Thoracic aorta (tissue), 2 donors: ENCODE measurements around the gene TMEM91. TPM values are rescaled to one million over a fixed set of nuclear protein-coding genes. Genes with fewer than 3 reads are reported as not detected.
"Not testable (repeated sequence)": the region's sequence is repeated elsewhere in the genome, so short reads cannot be mapped to it uniquely, and the experiment has no call there.

Source experiments
- ATAC-seq: fragments of 150-250 bp; one replicate; pipeline ENCODE4 v1.8.0; 2017; ENCODE audit warnings: low read depth; ENCODE audit not compliant: insufficient number of reproducible peaks, low FRiP score
- DNase-seq: peaks from one replicate; pipeline ENCODE4 v3.0.0-alpha.2; 2020; ENCODE audit warnings: low spot score
- H3K27ac ChIP-seq, 2 donors: fragments of 200-600 bp; sonication (generic); 1 replicate in 1 of 2; 2 replicates in 1 of 2; pipeline ENCODE4 v1.5.1; 2016; ENCODE audit warnings: mild to moderate bottlenecking in 2 of 2, moderate library complexity in 2 of 2
- H3K27me3 ChIP-seq: fragments of 200-600 bp; sonication (generic); replicated peaks from 2 replicates; pipeline ENCODE4 v1.6.0; 2016; ENCODE audit warnings: mild to moderate bottlenecking; ENCODE audit not compliant: insufficient read depth
- H3K36me3 ChIP-seq: fragments of 200-600 bp; sonication (generic); one replicate; pipeline ENCODE4 v1.5.1; 2016
- H3K4me1 ChIP-seq, 2 donors: fragments of 200-600 bp; sonication (generic); 1 replicate in 1 of 2; 2 replicates in 1 of 2; pipeline versions ENCODE4 v1.5.1 to v1.6.0; 2016; ENCODE audit warnings: low read depth in 2 of 2, mild to moderate bottlenecking in 1 of 2; ENCODE audit not compliant: control insufficient read depth in 1 of 2
- H3K4me3 ChIP-seq: fragments of 200-600 bp; sonication (generic); 2 replicates; pipeline ENCODE4 v1.5.1; 2016; ENCODE audit warnings: mild to moderate bottlenecking
- H3K9me3 ChIP-seq: fragments of 200-600 bp; sonication (generic); 2 replicates; pipeline ENCODE4 v1.5.1; 2016
- CTCF ChIP-seq: fragments of 200-600 bp; sonication (generic); IDR thresholded peaks from one replicate; pipeline ENCODE4 v1.5.1; 2019; ENCODE audit warnings: antibody characterized with exemption
- total RNA-seq, 2 donors: library from RNA; depleted of rRNA; stranded (reverse); fragments of >200 nt; gene quantifications; one replicate each; pipeline versions ENCODE4 v1.1.0 to v1.2.3, GENCODE V29; 2016

The TMEM91 gene
- total RNA-seq, 2 donors from 2014 or later: 20.0 to 44.0 TPM

DNA sequence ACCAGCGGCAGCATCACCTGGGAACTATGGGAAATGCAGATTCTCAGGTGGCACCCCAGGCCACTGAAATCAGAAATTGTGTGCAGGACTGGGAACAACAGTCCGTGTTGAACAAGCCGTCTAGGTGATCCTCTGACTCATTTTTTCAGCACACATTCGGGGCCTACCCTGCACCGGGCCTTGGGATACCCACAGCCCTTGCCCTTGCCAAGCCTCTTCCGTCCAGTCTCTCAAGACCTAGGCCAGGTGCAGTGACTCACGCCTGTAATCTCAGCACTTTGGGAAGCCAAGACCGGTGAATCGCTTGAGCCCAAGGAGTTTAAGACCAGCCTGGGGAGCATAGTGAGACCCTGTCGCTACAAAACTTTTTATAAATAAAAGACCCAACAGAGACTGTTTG, 40.9 kb upstream of the TMEM91 start:
- Histone ChIP-seq H3K9me3 (no peaks in the 10 kb centered on the region), H3K36me3 (peaks cover 30% of the 10 kb centered on the region), H3K4me1 (no peaks in the 10 kb centered on the region), H3K27ac (no peak overlapping the region), H3K27me3 (no peaks in the 10 kb centered on the region), H3K4me3 (no peak overlapping the region)
- TF ChIP-seq CTCF: no peak
- DNase-seq (no peak), ATAC-seq (no peak)

DNA sequence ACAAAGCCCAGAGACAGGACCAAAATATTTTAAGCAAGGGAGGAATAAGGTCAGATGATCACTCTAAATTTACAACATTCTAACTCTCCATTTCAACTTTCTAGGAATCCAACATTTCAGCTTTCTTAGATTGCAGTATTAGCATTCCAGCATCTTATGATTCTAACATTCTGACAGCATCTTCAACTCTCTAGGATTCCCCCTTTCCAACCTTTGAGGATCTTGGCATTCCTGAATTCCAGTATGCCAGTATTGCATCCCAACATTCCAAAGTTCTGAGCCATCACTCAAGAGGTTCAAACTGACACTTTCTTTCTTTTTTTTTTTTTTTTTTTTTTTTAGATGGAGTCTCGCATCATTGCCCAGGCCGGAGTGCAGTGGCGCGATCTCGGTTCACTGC, 36.4 kb upstream of the TMEM91 start:
- no peak overlapping the region for H3K27ac ChIP-seq
- TF ChIP-seq CTCF: no peak
- no peak overlapping the region for H3K4me3 ChIP-seq
- H3K9me3 ChIP-seq: no peaks in the 10 kb centered on the region
- H3K36me3 ChIP-seq: peaks cover 40% of the 10 kb centered on the region
- H3K27me3 ChIP-seq: no peaks in the 10 kb centered on the region
- H3K4me1 ChIP-seq: no peaks in the 10 kb centered on the region
- DNase-seq: no peak
- no peak for ATAC-seq

GRCh38 chr19:41341669-41342490, 34.5 kb upstream of the TMEM91 start:
- H3K4me3 ChIP-seq: no peak overlapping the region
- H3K36me3 ChIP-seq: peaks cover 49% of the 10 kb centered on the region
- no peak overlapping the region for H3K27ac ChIP-seq
- ATAC-seq (no peak), DNase-seq (no peak)
- H3K4me1 ChIP-seq: no peaks in the 10 kb centered on the region
- no peaks in the 10 kb centered on the region for H3K27me3 ChIP-seq
- no peak for TF ChIP-seq CTCF
- no peaks in the 10 kb centered on the region for H3K9me3 ChIP-seq

GRCh38 chr19:41344162-41344561, 32.2 kb upstream of the TMEM91 start:
- no peak for DNase-seq
- ATAC-seq: no peak
- Histone ChIP-seq H3K4me1 (peaks cover 0 to under 1% of the 10 kb centered on the region in 2 donors), H3K9me3 (no peaks in the 10 kb centered on the region), H3K27me3 (no peaks in the 10 kb centered on the region), H3K36me3 (peaks cover 54% of the 10 kb centered on the region), H3K4me3 (no peak overlapping the region), H3K27ac (no peak overlapping the region)
- TF ChIP-seq CTCF: no peak

DNA sequence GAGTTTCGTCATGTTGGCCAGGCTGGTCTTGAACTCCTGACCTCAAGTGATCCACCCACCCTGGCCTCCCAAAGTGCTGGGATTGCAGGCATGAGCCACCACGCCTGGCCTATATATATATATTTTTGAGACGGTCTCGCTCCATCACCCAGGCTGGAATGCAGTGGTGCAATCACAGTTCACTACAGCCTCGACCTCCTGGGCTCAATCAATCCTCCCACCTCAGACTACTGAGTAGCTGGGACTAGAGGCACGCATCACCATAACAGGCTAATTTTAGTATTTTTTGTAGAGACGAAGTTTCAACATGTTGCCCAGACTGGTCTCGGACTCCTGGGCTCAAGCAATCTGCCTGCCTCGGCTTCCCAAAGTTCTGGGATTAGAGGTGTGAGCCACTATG, 29.4 kb upstream of the TMEM91 start:
- Histone ChIP-seq H3K4me1 (peaks cover 0 to 20% of the 10 kb centered on the region in 2 donors), H3K36me3 (peaks cover 42% of the 10 kb centered on the region)
- not testable (repeated sequence) for ATAC-seq, DNase-seq, H3K9me3 ChIP-seq, H3K27me3 ChIP-seq, H3K27ac ChIP-seq, H3K4me3 ChIP-seq
